ENCODE data around the gene GRIN3B.

The GRIN3B gene

GRCh38 chr19:991174-991931, 8.9 kb upstream of the GRIN3B start:
- DNase-seq, result peak; percentile 10 to 65 (median 32)

DNA sequence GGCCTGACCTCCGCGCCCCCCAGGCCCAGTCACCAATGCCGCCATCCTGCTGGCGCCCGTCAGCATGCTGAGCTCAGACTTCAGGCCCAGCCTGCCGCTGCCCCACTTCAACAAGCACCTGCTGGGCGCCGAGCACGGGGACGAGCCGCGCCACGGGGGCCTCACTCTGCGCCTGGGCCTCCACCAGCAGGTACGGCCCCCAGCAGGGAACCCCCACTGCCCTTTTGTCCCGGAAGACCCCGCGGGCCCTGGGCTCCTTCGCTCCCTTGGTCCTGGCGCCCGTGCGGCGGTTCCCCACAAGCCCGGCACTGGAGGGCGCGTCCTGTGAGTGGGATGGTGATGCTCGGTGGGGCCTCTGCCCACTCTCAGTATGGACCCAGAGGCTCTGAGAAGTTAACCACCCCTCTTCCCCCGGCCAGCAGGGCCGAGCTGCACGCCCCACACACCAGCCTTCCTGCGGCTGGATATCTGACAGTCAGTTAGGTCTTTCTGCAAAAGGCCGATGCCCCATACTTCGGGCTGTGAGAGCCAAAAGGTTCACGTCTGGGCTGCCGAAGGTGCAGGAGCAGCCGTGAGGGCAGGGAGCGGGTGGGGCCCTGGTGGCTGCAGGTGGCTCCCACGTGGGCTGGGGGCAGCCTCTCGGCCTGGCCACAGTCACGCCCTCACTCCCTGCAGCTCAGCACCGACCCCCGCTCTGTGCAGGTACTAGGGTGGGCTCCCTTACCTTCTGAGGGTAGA, 8.1 kb upstream of the GRIN3B start:
- DNase-seq, result no peak

- DNase-seq, result no peak
Observed at GRCh38 chr19:992670-993055, 7.6 kb upstream of the GRIN3B start.

DNA sequence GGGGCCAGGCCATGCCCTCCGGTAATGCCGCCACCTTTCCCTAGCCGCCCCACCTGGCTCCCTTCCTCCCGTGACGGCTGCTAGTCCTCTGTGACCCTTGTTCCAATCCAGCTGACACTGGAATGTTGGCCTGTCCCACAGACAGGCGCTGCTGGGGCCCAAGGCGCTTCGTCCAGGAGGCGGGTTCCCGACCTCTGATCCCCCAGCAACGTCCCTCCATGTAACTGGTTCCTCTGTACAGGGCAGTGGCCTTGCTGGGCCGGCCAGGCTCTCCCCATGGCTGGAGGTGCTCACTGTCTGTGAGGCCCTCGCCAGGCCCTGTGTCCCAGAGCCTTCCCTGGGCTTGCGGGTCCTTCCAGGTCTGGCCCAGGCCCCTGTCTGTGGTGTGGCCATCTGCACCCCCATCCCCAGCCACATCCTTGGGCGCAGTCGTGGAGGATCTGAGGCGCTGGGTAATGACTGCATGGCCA, 6.8 kb upstream of the GRIN3B start:
- no peak for DNase-seq

DNA sequence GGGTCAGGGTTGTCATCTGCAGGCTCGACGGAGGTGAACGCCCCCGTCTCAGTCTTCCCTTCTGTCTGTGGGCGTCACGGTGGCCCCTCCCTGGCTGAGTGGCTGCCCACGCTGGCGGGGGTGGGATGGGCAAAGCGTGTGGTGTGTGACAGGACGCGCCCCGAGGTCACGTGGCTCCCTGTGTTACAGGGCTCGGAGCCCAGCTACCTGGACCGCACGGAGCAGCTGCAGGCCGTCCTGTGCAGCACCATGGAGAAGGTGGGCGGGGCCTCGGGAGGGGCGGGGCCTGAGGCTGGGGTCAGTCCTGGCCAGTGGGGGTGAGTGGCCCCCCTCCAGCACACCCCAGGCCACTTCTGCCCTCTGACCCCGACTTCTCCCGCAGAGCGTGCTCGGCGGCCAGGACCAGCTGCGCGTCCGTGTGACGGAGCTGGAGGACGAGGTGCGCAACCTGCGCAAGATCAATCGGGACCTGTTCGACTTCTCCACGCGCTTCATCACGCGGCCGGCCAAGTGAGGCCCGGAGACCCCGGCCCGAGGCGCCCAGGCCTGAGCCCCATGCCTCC, 6.3 kb upstream of the GRIN3B start:
- DNase-seq, result no peak

DNA sequence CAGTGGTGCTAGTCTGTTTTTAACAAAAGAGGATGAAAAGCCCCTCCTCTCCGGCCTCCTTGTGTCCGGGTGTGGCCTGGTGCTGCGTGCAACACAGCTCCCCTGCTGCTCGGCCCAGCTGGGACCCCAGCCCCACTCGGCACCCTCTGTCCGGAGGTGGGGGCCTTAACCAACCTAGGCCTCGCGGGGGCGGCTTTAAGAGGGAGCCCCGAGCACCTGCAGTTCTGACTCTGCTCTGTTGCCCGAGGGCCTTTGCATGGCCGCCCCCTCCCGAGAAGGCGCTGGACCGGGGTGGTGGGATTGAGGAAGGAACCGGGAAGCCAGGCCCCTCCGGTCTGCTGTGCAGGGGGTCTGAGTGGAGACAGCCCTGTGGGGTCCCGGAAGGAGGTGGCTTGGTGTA, 5.7 kb upstream of the GRIN3B start:
- DNase-seq, result no peak

DNA sequence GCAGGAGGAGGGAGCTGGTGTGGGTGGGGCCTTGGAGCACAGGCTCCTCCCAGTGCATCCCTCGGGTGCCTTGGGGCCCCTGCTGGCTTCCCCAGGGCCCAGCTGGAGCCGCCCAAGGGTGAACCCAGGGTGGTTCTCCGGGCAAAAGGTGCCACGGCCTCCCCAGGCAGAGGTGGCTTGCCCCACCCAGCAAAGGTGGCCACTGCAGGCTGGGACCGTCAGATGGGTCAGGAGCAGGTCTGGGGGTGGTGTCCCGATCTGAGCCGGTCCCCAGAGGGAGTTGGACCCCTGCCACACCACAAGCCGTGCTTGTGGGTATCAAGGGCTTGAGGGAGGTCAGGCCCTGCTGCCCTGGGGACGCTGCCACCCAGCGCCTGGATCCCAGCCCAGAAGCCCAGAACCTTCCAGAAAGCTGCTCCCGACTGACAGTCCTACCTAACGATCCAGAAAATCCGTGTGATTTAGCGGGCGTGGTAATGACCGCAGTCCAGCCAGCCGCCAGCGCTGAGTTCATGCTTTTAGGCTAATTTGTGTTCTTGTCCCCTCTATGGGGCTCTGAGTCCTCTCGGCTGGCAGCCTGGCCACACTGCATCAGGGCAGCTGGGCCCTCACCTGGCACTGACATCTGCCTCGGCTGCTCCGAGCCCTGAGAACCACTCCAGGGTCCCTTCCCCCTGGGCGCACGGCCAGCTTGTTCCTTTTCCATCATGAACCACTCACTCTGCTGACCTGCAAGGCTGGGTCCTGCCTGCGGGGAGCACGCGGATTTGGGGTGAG, 5.0 kb upstream of the GRIN3B start:
- DNase-seq, result no peak

DNA sequence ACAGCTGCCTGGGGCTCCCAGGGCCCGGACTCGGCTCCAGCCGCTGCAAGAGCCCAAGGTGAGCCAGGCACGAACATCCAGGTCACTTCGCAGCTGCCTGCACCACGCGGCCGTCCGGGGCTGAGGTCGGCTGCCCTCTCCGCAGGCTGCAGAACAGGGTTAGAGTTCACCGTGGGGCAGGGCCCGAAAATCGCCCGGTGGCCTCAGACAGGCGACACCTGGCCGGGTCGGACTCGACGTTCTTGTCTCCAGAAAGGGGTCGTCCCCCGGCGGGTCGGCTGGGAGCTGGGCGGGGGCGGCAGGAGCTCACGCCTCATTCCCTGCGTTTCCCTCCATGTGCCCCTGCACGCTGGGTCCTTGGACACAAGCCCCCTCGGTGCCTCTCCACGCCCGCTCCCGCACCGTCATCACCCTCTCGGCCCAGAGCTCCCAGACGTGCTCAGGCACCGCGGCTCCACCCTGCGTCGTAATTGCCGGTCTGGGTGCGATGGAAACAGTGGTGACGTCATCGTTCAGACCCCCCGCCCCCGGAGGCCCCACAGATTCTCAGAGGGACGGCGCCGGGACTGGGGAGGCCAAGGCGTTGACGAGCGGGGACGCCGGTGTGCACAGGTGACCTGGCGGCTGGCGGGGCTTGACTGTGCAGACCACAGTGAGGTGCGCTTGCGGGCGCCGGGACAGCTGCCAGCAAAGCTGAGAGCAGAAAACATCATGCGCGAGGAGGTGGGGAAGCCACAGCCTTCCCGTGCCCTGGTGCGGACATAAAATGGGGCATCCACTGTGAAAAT, 4.0 kb upstream of the GRIN3B start:
- peak in 1 of 4 experiments; percentile 28 for DNase-seq

- DNase-seq, result no peak
Observed at GRCh38 chr19:998064-998463, 2.2 kb upstream of the GRIN3B start.

- DNase-seq, result no peak
Observed at GRCh38 chr19:999379-999719, 870 bp upstream of the GRIN3B start.

GRCh38 chr19:1000591-1001537, 645 bp downstream of the GRIN3B start:
- peak in 3 of 4 experiments; percentile 21 to 43 (median 31) for DNase-seq

DNA sequence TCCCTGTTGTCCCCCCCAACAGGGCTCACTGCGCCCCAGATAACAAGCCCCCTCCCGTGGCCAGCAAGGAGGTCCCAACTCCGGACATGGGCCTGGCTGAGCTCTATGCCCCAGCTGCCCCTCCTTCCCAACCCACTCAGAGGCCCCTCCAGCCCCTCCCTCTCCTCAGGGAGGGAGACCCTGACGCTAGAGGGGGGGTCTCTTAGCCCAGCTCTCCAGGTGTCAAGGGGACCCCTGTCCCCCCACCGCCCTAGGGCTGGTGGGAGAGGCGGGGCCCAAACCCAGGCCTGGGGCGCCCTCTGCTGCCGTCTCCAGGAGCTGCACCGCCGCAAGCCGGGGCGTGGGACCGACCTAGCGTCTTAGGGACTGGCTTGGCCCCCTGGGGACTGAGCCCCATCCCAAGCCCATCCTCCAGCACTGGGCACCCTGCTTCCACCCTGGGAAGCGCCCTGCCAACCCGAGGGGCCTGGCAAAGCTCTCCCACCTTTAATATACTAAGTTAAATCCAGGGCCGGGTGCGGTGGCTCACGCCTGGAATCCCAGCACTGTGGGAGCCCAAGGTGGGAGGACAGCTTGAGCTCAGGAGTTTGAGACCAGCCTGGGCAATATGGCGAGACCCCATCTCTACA, 1.4 kb downstream of the GRIN3B start:
- peak; percentile 53 to 82 (median 76) for DNase-seq

- no peak for DNase-seq
Observed at GRCh38 chr19:1002600-1002999, 2.4 kb downstream of the GRIN3B start.

GRCh38 chr19:1003283-1003682, 3.1 kb downstream of the GRIN3B start:
- DNase-seq, result no peak

GRCh38 chr19:1004204-1004802, 4.1 kb downstream of the GRIN3B start:
- DNase-seq, result no peak

DNA sequence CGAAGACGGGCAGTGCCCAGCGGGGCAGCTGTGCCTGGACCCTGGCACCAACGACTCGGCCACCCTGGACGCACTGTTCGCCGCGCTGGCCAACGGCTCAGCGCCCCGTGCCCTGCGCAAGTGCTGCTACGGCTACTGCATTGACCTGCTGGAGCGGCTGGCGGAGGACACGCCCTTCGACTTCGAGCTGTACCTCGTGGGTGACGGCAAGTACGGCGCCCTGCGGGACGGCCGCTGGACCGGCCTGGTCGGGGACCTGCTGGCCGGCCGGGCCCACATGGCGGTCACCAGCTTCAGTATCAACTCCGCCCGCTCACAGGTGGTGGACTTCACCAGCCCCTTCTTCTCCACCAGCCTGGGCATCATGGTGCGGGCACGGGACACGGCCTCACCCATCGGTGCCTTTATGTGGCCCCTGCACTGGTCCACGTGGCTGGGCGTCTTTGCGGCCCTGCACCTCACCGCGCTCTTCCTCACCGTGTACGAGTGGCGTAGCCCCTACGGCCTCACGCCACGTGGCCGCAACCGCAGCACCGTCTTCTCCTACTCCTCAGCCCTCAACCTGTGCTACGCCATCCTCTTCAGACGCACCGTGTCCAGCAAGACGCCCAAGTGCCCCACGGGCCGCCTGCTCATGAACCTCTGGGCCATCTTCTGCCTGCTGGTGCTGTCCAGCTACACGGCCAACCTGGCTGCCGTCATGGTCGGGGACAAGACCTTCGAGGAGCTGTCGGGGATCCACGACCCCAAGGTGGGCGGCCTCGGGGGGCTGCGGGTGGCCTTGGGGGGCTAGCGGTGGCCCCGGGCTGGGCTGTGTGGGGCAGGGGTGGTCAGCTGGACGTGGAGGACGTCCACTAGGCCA, 4.8 kb downstream of the GRIN3B start:
- DNase-seq, result no peak

GRCh38 chr19:1006711-1007398, 6.6 kb downstream of the GRIN3B start:
- no peak for DNase-seq
